Activated naive CD4-positive, alpha-beta T cell treated with Interleukin-2 at 50 U/mL for 16 hours (primary cell): ENCODE measurements around the gene SYNPR.

ENCODE experiments used
- DNase-seq: peaks from one replicate; pipeline ENCODE4 v3.0.0-alpha.2; 2020

Gene SYNPR

GRCh38 chr3:63386568-63386967 lies 108.5 kb downstream of the SYNPR start:
- no peak for DNase-seq

GRCh38 chr3:63387568-63387967 lies 109.5 kb downstream of the SYNPR start:
- DNase-seq: no peak

DNA sequence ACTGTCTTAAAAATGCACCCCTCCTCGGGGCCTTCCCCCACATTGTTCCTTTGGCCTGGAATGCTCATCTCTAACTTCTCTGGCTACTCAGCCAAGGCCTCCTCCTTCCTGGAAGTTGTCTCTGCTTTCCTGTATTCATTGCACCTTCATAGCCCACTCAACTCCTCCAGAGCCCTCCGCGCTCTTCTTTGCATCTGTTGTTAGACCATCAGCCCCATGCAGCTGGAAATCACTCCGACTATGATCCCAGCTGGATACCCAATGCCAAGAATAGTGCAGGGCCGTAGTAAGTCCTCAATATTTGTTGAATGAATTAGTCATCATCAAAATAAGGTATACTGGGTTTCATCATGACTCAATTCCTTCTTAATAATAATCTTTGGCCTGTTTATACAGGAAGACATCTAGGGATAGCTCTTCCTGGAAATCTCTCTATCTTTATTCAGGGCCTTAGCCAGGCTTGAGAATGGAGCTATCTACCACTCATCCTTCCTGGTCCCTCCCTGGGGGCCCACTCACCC lies 112.7 kb downstream of the SYNPR start:
- DNase-seq: no peak

DNA sequence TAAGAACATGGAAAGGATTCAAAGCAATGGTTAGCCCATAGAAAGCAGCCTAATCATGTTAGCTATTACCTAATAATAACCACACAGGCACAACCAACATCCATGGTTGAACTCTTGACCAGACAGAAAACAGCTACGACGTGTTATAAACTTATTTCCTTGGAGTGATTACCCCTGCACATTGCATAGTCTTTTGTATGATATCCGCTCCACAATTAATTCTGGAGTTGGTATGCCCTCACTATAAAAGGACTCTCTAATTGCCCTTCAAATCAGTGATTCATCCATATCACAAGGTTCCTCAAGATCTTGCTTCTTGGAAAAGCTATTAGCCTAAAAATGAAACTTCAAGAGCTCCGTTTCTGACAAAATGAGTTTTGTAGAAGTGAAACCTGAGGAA lies 117.9 kb downstream of the SYNPR start:
- DNase-seq: no peak

DNA sequence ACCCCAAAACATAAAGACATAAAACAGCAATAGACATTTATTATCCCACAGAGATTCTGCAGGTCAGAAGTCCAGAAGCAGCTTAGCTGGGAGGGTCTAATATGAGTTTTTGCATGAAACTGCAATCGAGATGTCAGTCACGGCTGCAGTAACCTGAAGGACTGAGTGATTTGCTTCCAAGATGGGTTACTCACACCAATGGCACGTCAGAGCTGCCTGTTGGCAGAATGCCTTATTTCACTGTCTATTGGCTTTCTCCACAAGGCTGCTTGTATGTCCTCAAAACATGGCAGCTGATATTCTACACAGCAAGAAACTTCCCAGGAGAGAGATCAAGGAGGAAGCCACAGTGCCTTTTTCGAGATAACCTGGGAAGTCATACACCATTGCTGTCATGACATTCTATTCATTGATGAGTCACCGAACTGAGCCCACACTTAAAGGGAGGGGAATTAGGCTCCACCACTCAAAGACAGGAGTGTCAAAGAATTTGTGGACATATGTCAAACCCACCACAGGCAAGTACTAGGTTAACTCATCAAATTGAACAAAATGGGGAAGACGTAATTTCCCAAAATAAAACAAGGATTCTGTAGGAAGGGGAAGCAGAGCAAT lies 122.2 kb downstream of the SYNPR start:
- no peak for DNase-seq

- DNase-seq: no peak
Measured at GRCh38 chr3:63405882-63406281, 127.8 kb downstream of the SYNPR start.

GRCh38 chr3:63413523-63413922 lies 135.4 kb downstream of the SYNPR start:
- DNase-seq: no peak

- DNase-seq: no peak
Measured at GRCh38 chr3:63414607-63415006, 136.5 kb downstream of the SYNPR start.

DNA sequence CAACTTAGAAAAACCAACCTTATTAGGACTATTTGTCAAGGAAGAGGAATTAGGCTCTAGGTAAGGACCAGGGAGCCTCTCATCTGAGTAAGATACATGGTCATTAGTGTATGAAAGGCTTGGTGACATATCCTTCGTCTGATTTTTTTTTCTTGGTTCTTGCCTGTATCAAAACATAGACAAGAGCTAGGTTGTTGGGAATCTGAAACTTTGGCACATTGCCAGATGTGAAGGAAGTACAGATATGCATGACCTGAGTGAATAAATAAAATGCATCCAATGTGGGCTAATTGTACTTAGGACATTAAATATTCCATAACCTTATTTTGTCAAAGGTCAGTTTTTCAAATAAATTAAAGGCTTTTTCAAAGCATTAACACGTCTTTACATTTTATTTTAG lies 151.8 kb downstream of the SYNPR start:
- no peak for DNase-seq

DNA sequence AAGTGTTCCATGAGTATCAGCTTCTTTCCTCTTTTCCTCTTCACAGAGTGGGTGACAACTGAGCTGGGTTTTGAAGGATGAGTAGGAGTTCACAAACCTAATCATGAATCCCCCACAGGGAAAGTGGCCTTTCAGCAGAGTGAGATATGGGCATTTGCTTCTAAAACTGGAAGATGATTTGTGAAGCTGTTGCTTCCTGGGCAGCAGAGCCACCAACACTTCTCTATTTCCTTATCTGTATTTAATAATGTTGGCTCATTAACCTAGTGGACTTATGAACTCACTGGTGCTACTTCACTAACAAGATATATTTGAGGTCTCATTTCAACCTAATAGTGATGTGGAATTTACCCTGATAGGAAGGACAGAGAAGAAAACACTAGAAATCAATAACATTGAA lies 152.8 kb downstream of the SYNPR start:
- no peak for DNase-seq

- no peak for DNase-seq
Measured at GRCh38 chr3:63437858-63438257, 159.8 kb downstream of the SYNPR start.

GRCh38 chr3:63438826-63439371 lies 160.8 kb downstream of the SYNPR start:
- no peak for DNase-seq

DNA sequence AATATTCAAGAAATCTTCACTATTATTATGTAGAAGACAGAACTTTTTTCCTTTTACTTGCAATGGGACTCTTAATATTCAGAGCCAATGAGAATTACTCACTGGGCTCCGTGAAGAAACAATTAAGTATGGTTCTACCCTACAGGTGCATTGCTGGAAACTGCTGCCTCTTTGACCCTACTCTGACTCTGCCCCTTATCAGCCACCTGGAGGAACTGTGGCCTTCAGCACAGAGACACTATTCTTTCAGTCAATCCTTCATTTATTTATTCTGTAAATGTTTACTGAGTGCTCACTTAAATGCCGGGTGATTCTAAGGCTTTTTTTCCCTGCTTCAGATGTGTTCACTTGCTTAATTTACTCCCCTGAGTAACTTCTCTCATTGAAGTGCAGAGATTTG lies 163.2 kb downstream of the SYNPR start:
- DNase-seq: no peak

DNA sequence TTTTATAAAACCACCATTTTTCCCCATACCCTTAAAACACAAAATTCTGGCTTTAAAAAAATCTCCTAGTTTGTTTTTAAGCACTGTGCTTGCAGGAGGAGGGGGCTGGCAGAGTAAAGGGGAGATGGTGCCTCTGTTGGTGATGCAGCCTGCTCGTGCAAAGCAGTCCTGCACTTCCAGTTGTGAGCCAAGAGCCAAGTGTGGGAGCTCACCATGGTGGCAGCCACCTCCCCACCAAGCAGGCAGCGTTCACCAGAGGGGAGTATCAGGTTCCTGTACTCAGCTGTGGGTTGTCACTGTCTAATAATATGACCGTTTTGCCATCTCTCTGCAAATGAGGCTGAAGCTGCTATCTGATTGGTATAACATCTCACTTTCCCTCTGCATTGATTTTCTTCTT lies 164.8 kb downstream of the SYNPR start:
- DNase-seq: no peak

DNA sequence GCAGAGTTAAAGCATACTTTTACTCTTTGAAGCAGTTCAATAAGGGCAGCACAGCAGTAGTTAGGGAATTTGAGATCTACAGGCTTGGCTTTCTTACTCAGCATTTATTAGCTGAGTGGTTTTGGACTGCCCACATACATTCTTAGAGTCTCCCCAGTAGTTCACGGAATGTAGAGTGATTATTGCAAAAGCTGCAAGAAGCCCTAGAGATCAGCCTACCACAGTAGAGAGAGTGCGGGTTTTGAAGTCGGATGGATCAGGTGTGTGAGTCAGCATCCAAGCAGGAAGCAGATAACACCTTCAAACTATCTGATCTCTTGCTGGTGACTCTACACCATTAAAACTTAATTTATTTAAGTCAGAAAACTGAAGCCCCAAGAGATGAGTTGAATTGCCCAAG lies 171.9 kb downstream of the SYNPR start:
- no peak for DNase-seq

DNA sequence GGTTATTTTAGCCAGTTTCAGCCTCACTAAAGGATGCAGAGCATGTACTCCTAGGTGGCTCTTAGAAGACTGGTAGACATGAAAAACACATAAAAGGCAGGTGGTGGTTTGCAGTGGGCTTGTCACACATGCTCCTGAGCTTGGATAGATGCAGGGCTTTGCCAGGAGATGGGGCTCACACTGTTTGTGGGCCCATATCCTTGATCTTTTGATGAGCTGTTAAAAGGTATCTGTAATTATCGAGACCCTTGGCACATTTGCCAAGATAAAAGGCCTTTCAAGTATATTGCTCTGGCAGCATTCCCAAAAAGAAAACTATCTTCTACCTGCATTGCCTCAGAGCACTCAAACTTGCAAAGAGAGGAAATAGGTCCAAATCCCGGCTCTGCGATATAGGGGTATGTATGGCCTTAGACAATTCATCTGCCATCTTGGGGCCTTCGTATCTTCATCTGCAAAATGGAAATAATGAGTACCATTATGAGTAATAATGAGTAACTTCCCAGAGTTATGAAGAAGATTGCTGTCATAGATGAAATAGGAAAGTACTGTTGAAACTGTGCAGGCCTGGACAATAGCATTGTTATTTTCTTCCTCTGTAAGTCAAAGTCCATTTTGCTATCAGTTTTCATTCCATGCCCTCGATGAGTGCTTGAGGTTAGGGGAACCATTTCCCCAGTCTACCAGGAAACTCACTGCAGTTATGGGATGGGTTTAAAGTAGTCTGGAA lies 172.7 kb downstream of the SYNPR start:
- no peak for DNase-seq

GRCh38 chr3:63456901-63457300 lies 178.8 kb downstream of the SYNPR start:
- DNase-seq: no peak

DNA sequence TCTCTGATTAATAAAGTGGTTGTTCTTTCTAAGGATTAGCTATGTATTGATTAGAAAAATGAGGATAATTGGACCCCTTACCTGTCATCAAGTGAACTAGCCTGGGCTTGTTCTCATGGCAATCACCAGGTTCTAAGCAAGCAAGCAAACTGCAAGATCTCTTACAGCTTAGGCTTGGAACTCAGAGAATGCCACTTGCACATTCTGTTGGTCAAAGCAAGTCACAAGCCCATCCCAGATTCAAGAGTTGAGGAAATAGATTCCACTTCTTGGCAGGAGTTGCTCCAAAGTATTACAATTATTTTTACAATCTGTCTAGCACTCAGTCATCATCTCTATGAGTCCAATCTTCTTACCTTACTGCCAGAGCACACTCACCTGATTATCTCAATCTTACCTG lies 180.3 kb downstream of the SYNPR start:
- no peak for DNase-seq

- no peak for DNase-seq
Measured at GRCh38 chr3:63462732-63463131, 184.6 kb downstream of the SYNPR start.

DNA sequence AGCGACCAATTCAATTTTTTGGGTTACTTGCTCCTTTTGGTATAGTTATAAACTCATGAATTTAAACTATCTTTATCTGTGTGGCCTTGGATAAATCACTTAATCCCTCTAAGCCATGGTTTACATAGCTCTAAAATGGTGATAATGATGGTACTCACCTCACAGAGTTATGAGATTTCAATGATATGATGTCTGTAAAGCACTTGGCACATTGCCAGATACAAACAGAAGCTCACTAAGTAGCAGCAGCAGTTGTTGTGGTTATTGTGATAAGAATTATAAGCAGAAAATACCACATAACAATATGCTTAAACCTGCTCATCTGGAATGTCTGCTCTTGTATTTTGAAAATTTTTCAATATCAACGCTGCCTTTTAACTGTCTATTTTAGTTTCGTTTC lies 189.3 kb downstream of the SYNPR start:
- no peak for DNase-seq

DNA sequence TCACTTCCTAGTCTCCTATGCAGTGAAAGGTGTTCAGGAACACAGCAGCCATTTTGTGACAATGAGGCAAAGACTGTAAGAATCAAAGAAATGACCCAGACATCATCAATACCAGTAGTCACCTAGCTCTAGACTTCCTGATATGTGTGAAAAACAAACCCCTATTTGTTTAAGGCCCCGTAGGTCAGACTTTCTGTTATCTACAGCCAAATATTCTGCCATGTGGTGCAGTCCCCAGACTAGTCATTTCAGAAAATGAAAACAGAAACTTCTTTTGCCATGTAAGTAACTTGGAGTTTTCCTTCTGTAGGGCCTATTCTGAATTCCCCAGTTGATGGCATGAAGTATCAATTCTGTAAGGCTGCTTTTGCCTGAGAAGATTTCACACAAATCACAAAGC lies 192.6 kb downstream of the SYNPR start:
- no peak for DNase-seq

GRCh38 chr3:63471781-63472180 lies 193.7 kb downstream of the SYNPR start:
- DNase-seq: no peak

DNA sequence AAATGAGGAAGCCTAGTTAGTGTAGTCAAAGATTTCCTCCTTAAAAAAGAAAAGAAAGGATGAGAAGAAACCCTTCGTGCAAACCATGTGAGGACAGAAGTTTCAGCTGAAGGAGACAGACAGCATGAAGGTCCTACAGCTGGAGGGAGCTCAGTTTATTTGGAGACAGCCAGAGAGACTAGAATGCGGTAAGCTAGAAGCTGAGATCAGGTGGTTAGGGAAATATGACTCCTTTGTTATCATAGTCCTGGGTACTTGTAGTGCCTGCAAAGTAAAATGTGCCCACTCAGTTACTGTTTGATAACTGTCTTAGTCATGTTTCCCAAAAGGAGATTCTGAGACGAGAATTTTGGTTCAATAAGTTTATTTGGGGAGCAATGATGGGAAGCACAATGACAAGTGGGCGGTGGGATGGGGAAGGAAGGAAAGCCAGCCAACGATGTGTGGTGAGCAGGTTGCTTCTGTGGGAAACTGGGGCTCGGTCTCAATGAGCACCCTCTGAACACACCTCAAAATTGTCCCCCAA lies 195.6 kb downstream of the SYNPR start:
- DNase-seq: no peak

GRCh38 chr3:63474828-63475518 lies 196.9 kb downstream of the SYNPR start:
- DNase-seq: no peak
